GM18867 (cell line): ENCODE data around the gene KIRREL1.
A peak's percentile ranks its signal among the peaks of the same experiment; 100 is the strongest.

Experiments used
- ATAC-seq: cut with Tn5 transposase; IDR thresholded peaks from one replicate; pipeline ENCODE4 v1.9.1; 2021; ENCODE audit warnings: mild to moderate bottlenecking, moderate library complexity; ENCODE audit not compliant: unreplicated experiment

The KIRREL1 gene

DNA sequence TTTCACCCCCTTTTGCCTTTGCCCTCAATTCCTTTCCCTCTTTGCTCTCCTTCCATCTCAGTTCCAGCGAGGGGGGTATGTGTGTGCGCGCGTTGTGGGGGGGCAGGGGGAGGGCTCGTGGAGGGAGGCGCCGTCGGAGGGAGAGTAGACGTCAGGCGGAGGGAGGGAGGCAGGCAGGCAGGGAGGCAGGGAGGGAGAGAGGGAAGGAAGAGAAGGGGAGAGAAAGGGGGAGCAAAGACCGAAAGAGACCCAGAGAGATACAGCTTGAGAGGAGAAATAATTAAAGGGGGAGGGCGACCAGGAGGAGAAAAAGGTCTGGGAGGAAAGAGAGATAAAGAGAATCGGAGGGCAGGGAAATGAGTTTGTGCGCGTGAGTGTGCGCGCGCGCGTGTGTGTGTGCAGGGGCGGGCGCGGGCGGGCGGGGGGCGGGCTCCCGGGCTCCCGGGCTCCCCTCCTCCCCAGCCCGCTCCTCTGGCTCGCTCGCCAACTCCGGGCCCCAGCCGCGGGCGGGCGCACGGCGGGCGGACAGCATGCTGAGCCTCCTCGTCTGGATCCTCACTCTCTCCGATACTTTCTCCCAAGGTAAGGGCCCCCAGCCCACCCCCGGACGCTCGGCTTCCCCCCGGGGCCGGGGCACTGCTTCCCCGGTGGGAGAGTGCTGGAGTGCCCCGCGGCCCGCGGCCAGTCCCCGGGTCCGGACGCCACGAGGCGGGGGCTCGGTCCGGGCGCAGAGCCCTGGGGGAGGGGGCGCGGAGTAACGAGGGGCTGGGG lies at the start of gene KIRREL1:
Gene KIRREL1, plus strand, starts transcription at position 499 of the 771 bp plus-strand sequence. Its CDS starts 32 bp downstream, at position 531.
- ATAC-seq, result no peak

DNA sequence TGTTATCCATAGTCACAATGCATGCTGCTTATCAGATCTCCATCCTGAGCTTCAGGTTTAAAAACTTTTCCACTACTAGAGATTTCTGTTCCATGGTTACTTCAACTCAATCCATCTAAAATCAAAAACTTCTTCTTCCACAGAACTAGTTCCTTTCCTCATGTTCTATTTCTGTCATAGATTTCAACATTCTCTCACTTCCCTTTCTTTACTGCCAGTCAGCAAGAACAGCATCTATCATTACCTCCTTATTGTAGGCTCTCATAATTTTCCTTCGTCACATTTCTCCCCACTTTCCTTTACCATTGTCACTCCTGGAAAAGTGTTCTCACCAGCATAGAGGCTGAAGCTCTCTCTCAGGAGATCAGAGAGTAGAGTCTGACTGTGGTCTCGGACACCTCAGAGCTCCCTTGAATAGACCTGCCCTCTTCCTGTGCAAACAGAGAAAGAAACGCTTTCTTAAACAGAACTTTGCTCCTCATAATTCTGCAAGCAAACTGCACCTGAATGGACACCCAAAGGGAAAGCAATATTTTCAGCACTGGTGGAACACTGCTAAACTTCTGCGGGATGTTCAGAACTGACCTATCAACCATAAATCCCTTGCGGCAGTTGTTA lies 48.7 kb upstream of the KIRREL1 start:
- ATAC-seq, result no peak

DNA sequence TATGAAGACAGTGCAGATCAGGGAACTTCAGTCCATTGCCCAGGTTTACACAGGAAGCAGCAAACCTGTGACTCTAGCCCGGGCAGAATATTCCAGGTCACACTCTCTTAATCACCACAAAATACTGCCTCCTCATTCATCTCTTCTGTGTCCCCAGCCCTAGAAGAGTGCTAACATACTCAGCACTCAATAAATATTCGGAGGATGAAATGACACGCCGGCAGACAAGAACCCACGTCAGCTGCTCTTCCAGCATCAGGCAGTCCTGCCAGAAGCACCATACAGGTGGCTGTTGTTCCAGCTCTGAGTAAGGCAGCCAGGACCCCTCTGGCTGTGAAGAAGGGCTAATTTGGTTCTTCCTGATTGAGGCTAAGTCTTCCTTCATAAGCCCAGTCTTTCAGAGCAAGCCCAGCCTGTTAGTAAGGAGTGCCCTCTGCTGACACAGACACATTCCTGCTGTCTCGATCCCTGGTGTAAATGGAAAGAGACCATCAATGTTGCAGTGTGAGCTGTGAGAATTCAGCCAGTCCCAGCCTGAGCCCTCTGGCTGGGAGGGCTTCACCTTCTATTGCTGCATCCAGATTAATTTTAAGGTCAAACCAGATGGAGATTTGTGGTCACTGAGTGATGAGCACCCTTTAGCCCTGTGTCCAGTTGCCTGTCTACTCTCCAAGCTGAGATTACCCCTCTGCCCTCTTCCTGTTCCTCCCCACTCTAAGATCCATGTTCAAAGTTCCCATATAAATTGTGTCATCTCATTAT lies 45.0 kb upstream of the KIRREL1 start:
- no peak for ATAC-seq

DNA sequence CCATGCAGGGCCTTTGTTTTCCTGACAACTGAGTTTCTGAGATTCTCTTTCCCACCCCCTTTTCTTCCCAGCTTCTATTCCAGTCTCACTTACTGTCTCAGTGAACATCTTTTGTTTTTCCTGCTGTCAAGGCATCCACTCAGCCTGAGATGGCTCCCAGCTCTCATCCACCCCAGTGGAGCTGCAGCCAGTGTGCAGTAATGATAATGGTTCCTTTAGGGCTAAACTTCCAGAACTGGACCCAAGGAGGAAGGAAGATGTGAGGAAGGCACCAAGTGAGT lies 44.4 kb upstream of the KIRREL1 start:
- no peak for ATAC-seq

DNA sequence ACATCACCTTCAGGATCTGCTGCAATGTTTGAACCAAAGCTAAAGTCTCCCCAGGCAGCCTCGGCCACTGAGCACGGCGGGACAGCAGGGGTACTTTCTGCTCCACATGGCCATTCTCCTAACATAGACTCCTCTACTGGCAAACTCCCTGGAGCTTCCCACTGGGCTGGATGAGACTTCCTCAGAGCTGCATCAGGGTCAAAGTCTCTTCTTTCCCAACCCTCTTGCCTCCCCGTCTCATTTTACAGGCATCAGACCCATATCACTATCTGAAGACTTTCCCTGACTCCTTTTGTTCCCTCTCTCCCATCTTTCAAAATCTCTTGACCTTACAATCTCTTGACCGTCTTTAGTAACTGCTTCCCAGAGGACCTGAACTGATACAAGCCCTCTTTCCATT lies 42.2 kb upstream of the KIRREL1 start:
- no peak for ATAC-seq

DNA sequence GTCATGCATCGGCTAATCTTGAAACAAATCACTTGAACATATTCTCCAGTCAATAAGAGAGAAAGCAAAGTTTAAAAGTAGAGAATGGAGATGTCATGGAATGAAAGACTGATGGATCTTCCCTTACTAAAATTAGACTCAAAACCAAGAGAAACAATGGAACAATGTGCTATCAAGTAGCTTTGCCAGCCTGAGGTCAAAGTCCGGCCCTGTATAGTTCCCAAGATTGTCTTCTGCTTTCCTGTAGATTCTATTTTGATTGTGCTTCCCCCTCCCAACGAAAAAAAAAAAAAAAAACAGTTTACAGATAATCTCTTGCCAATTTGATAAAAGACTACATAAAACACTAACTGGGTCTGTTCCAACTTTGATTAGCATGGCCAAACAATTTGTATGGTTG lies 40.8 kb upstream of the KIRREL1 start:
- no peak for ATAC-seq

DNA sequence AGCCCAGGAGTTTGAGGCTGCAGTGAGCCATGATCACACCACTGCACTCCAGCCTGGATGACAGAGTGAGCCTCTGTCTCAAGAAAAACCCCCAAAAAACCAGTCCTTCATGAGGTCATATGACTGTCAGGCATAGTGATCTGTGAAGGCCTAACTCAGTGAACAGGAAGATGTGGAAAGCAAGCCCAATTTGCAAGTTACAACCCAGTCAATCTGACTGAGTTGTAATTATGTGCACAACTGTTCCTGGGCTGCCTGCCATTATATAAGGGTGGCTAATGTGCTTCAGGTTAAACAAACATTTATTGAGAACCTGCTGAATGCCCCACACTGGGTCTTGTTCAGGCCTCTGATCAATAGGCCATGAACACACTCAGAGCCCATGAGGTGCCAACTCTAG lies 38.2 kb upstream of the KIRREL1 start:
- ATAC-seq, result no peak

DNA sequence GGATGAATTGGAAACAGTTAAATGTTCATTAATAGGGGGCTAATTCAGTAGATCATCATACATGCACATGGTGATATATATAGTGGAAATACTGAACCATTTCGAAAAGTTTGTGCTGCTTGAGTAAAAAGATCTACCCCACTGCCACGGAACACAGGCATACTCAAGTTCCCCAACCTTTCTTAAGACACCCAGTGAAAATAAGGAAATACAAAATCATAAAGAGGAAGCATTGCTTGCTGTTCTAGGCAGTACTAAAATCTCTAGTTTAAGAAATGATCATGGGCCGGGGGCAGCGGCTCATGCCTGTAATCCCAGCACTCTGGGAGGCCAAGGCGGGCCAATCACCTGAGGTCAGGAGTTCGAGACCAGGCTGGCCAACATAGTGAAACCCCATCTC lies 37.6 kb upstream of the KIRREL1 start:
- ATAC-seq, result no peak

DNA sequence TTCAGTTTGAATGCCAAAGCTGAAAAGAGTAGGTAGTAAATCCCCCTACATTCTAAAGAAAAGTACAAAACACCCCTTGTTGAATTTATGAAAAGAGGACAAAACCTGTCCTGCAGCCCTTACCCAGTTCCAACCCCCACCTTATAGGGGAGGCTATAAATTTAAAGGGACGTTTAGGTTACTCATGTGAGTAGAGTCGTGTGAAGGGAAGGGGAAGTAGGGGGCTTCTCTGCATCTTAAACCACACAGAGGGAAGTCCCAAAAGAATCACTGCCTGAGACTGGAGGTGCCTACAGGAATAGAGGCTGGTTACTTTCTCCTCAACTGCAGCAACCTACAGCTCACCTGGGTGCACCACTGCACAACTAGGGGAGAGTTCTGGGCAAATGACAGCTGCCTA lies 36.7 kb upstream of the KIRREL1 start:
- no peak for ATAC-seq

DNA sequence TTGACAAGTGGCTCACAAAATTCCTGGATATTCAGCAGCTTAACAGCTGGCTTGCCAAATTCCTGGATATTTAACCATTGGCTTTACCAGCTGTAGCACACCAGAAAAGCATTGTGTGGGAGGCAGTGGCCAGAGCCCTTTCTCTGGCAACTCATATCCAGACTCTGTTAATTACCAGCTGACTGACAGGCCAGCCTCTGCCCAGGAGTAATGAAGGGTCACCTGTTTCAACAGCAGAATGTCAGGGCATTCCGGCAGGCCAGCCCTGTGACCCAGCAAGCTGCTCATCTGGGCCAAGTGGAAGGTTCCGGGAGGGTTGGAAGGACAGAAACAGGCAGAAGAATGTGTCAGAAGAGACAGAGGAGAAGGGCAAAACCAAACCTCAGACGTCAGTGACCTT lies 35.2 kb upstream of the KIRREL1 start:
- ATAC-seq, result no peak

DNA sequence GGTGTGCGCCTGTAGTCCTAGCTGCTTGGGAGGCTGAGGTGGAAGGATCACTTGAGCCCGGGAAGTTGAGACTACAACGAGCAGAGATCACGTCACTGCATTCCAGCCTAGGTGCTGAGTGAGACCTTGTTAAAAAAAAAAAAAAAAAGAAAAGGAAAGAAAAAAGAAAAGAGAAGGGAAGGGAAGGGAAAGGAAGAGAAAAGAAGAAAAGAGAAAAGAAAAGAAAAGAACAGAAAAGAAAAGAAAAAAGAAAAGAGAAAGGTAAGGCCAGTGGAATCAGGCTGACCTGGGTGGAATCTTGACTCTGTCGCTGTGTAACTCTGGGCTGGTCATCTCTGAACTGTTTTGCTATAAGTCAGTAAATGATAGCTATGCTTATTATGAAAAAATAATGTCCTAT lies 33.7 kb upstream of the KIRREL1 start:
- ATAC-seq, result no peak

DNA sequence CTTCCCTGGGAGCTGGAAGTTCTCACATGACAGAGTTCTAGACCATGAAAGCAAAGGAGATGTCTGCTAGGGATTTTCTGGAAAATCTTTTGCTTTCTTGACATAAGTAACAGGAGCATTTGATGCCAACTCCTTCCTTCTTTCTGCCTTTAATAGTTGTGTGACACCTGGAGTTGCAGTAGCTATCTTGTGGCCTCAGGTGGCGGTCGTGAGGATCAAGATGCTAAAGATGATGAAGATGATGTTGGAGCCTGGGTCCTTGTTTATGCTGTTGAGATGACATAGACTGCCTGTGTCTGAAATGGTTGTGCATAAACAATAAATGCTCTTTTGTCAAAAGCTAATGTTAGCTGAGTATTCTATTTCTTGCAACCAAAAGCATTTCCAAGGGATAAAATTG lies 32.7 kb upstream of the KIRREL1 start:
- ATAC-seq, result no peak

DNA sequence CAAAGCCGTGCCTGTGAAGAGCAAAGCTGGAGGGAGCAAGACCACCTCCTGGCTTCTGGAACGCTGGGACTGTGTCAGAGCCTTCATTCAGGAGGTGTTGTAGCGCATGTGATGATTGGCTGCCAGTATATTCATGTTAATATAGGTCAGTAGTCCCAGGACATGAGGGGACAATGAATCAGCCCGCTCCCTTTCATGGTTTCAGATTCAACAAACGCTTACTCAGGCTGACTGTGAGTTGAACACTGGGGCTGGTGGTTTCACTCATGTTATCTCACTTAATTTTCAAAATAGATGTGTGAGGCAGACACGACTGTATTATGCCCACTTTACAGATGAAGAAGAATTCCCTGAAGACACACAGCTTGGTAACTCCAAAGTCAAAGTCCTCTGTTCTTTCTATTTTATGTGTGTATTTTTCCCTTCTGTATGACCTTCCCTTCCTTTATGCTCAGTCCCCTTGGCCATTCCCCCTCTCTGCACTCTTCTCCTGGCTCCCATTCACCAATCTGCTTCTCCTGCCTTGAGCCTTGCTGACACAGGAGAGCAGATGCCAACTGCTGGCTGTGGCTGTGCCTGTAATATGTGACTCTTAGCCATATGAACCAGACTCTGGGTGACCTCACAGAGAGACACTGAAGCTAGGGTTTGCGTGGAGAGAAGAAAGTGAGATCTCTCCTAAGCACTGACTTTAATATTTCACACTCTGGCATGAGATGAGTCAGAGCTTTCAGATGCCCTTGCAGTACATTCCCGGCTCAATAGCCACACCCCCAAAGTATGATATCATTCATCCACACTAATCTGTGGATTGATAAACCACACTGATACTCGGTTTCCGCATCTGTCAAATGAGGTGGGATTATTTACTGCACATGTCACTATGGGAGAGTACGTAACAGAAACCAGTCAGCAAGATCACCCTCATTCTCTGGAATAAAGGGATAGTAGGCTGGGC lies 31.4 kb upstream of the KIRREL1 start:
- peak; percentile 56 for ATAC-seq

DNA sequence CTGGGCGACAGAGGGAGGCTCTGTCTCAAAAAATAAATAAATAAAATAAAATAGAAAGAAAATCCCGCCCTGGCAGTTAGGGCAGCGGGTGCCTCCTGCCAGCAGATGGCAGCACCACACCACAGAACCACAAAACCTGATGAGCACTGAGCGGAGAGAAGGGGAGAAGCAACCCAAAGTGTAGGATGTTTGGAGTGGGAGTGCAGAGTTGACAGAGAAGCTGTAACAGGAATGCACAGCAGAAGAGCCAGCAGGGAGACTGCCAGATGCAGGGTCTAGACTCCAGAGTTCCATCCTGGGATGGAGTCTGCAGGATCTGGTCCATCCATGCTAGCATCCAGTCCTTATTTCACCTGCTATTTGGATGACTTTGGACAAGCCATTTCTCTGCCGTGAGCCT lies 29.7 kb upstream of the KIRREL1 start:
- ATAC-seq, result peak; percentile 51

DNA sequence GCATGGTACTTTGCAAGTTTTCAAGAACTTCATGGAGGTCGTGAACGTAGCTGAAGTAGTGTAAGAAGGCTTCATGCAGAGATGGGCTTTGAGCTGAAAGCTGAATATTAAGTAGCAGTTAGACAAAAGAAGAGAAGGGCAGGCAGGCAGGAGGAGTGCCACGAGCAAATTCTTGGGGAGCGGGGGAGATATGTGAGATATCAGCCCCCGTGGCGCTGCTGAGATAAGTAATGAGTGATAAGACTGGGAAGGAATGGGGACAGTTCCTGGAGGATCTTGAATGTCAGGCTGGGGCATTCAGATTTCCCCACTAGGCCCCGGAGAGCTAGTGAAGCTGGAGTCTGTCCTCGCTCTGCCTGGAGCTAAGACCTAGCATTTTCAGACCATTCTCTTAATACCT lies 27.9 kb upstream of the KIRREL1 start:
- ATAC-seq, result no peak

DNA sequence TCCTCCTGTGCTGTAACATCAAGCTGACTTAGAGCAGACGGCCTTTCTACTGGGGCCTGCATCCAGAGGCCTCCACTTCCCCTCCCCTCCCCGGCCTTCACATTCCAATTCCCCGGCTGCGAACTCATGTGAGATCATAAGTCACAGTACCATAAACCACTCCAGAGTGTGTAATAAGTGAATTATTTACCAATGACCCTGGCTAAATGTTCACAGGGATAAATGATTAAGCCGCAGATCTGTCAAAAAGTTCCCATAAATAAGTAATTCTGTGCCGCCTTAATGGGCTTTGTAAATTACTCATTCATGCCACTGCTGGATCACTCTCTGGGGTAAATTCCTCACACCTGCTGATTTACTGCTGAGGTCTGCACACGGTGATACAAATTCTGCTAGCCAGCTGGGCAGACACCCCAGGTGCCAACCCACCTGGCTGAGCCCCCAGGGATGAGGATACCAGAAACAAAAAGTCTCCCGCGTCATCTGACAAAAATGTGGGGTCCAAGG lies 27.4 kb upstream of the KIRREL1 start:
- no peak for ATAC-seq

DNA sequence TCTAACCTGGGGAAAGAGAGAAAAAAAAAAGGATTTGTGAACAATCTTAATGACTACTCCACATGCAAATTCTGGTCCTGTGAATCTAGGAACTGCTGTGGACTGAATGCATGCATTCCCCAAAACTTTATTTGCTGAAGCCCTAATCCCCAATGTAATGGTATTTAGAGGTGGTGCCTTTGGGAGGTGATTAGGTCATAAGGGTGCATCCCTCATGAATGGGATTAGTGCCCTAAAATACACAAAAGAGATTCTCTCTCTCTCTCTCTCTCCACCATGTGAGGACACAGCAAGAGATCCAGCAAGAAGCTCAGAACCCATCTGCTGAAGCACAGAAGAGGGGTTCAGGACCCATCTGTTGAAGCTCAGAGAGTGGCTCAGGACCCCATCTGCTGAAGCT lies 26.2 kb upstream of the KIRREL1 start:
- ATAC-seq, result no peak

DNA sequence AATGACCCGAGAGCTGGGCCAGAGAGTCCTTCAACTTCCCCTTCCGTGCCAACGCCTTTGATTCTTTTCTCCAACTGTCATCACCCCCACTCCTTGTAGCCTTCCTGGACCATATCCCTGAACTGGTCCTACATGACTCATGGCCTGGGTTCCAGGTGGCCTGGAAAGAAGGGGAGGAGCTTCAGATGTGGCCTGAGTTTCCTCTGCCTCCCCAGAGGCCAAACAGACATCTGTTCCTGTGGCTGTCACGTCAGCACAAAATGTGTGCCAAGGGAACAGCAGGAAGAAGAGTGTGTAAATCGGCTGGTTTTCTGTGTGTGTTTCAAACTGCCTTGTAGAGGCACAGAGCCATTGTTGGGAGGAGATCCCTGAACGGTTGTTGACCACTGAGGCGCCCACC lies 24.9 kb upstream of the KIRREL1 start:
- no peak for ATAC-seq

DNA sequence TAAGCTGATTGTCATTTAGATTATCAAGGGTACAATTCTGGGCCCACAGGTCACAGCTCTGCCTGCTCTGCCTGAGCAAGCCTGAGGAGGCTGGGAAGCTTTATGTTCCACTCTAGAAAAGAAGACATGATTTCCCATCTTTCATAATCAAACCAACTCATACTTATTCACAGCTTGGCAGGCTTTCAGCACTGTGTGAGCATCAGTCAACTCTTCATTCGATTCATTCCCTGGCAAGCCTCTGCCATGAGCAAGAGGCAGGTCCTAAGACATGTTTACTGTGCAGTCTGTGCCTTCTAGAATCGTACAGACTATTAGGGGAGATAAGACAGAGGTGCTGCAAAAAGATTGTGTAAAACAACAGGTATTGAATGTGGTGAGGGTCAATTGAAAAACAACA lies 24.5 kb upstream of the KIRREL1 start:
- no peak for ATAC-seq

DNA sequence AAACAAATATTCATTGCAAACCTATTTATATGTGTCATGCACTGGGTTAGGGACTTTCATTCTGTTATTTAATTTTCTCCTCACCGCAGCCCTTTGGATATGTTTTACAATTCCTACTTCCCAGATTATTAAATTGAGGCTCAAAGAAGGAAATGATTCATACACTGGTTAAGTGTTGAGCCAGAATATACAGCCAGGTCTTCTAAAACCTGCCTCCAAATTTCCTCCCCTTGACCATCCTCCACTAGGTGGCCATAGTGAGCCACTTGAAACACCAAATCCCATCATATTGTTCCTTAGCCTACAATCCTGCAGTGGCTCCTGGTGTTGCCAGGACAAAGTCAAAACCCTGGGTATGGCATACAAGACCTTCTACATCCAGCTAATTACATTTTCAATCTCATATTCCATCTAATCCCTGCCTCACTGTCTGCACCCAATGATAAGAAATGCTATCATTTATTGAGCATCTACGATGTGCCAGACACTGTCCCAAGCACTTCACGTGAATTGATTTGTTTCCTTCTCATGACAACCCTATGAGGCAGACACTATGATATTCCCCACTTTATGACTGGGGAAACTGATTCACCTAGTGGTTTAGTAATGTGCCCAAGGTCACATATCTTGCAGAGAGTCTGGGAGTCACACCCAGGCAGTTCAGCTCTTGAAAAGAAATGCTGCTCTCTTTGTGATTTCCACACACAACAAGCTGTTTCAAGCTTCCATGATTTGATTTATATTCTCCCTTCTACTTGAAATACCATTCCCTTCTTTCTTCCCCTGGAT lies 23.6 kb upstream of the KIRREL1 start:
- no peak for ATAC-seq
